Stomach (tissue), 9 donors: ENCODE measurements around the gene PAGR1. TPM values are rescaled to one million over a fixed set of nuclear protein-coding genes. Genes with fewer than 3 reads are reported as not detected.

Source experiments
- DNase-seq, 2 donors: peaks; one replicate each; pipeline versions ENCODE4 v3.0.0 to v3.0.0-alpha.2; 2013 to 2019
- H3K27ac ChIP-seq, 5 donors: fragments of 200-600 bp in 4 of 5; sonication (generic) in 4 of 5; one replicate each; pipeline ENCODE4 v1.5.1; 2013 to 2019; ENCODE audit warnings: mild to moderate bottlenecking in 1 of 5, moderate library complexity in 1 of 5
- H3K27me3 ChIP-seq, 3 donors: fragments of 200-600 bp; sonication (generic); one replicate each; pipeline ENCODE4 v1.5.1; 2017 to 2019; ENCODE audit warnings: mixed run types in 1 of 3
- H3K36me3 ChIP-seq, 4 donors: fragments of 200-600 bp; sonication (generic); 1 replicate in 3 of 4; 2 replicates in 1 of 4; pipeline ENCODE4 v1.5.1; 2016 to 2019
- H3K4me1 ChIP-seq, 4 donors: fragments of 200-600 bp; sonication (generic); one replicate each; pipeline ENCODE4 v1.5.1; 2016 to 2019
- H3K4me3 ChIP-seq, 4 donors: fragments of 200-600 bp; sonication (generic) in 3 of 4; one replicate each; pipeline ENCODE4 v1.5.1; 2016 to 2019; ENCODE audit warnings: mild to moderate bottlenecking in 1 of 4
- H3K9me3 ChIP-seq, 4 donors: fragments of 200-600 bp; sonication (generic); one replicate each; pipeline ENCODE4 v1.5.1; 2016 to 2019
- EP300 ChIP-seq: sonication (generic); formaldehyde crosslinking; IDR thresholded peaks from one replicate; pipeline ENCODE4 v1.6.1; 2017; ENCODE audit warnings: antibody characterized with exemption
- POLR2A ChIP-seq, 4 donors: fragments of 450-650 bp; IDR thresholded peaks; one replicate each; pipeline ENCODE4 v1.6.1; 2016; ENCODE audit warnings: antibody characterized with exemption in 4 of 4, control low read depth in 2 of 4, mild to moderate bottlenecking in 1 of 4, moderate library complexity in 1 of 4
- POLR2AphosphoS5 ChIP-seq, 3 donors: sonication (generic); formaldehyde crosslinking; IDR thresholded peaks; one replicate each; pipeline ENCODE4 v1.6.1; 2016; ENCODE audit warnings: antibody characterized with exemption in 3 of 3
- WGBS, 5 donors: extraction: QIAGEN DNeasy Blood & Tissue Kit in 3 of 5; methylation state at CpG; one replicate each; pipeline versions ENCODE4 v1.1.5 to v1.1.7; 2013 to 2018; 5-methylcytosine and 5-hydroxymethylcytosine counted together
- intact Hi-C: fragments of 100-400 bp; cut with DNase I; formaldehyde crosslinking; loops from one replicate; pipeline ENCODE4 v1.15.1; 2023; ENCODE audit warnings: low total_unique reads
- polyA plus RNA-seq, 3 donors: library from polyadenylated mRNA; stranded (reverse); fragments of 200-250 nt; gene quantifications; one replicate each; pipeline ENCODE4 v1.2.3, GENCODE V29; 2013
- total RNA-seq, 5 donors: library from RNA; depleted of rRNA; stranded (reverse); fragments of >200 nt; gene quantifications; one replicate each; pipeline versions ENCODE4 v1.1.0 to v1.2.3, GENCODE V29; 2014 to 2016
- TF ChIP-seq, protein P1 (sequence below), 7 experiments: fragments of 450-650 bp in 4 of 7; fragments of 200-600 bp in 3 of 7; sonication (generic) in 3 of 7; IDR thresholded peaks; one replicate each; pipeline ENCODE4 v1.5.1; 2016 to 2019; ENCODE audit warnings: antibody characterized with exemption in 7 of 7, control low read depth in 2 of 7, mild to moderate bottlenecking in 1 of 7
- donor health status: healthy with polysubstance abuse.
- donor health status: Bipolar disorder and iron deficiency.
- donor health status: healthy.

The PAGR1 gene
- total and polyA plus RNA-seq, 8 donors, result 7.1 to 124 (median 25.5) TPM

DNA sequence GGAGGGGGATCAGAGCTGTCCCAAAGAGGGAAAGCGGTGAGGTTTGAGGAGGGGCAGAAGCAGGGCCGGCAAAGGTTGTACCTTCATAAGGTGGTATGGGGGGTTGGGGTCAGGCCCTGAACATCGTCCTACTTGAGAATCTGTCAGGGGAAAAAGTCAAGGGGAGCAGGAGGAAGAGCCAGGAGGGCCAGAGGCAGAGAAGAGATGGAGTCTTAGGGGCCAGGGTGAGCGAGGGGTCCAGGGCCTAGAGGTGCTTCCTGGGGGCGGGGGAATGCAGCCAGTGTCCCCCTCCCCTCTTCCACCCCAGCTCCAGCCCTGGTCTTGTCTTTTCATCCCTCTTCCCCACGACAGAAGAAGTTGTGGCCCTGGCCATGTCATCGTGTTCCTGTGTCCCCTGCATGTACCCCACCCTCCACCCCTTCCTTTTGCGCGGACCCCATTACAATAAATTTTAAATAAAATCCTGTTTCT, 5.2 kb upstream of the PAGR1 start:
- intact Hi-C loops, result no loop called here
- TF ChIP-seq, protein P1, sequence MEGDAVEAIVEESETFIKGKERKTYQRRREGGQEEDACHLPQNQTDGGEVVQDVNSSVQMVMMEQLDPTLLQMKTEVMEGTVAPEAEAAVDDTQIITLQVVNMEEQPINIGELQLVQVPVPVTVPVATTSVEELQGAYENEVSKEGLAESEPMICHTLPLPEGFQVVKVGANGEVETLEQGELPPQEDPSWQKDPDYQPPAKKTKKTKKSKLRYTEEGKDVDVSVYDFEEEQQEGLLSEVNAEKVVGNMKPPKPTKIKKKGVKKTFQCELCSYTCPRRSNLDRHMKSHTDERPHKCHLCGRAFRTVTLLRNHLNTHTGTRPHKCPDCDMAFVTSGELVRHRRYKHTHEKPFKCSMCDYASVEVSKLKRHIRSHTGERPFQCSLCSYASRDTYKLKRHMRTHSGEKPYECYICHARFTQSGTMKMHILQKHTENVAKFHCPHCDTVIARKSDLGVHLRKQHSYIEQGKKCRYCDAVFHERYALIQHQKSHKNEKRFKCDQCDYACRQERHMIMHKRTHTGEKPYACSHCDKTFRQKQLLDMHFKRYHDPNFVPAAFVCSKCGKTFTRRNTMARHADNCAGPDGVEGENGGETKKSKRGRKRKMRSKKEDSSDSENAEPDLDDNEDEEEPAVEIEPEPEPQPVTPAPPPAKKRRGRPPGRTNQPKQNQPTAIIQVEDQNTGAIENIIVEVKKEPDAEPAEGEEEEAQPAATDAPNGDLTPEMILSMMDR (IDR thresholded peaks at IDR 0.05), result no peak
- TF ChIP-seq POLR2A (IDR thresholded peaks at IDR 0.05) (no peak), EP300 (no peak), POLR2AphosphoS5 (IDR thresholded peaks at IDR 0.05) (no peak)
- Histone ChIP-seq H3K27me3 (peaks cover 0 to 22% (median 0%) of the 10 kb centered on the region in 3 donors), H3K4me3 (peak overlapping the region in 2 of 4 donors; percentile 61 to 63), H3K36me3 (peaks cover 15 to 23% (median 21%) of the 10 kb centered on the region in 4 donors), H3K9me3 (no peaks in the 10 kb centered on the region), H3K4me1 (peaks cover 66 to 84% (median 82%) of the 10 kb centered on the region in 4 donors), H3K27ac (peak overlapping the region; percentile 87 to 96 (median 91))
- WGBS, 5 donors, result 24 to 32% (median 27%) methylated on average over 9 of the region's 9 CpGs
- no peak for DNase-seq

- TF ChIP-seq POLR2A (IDR thresholded peaks at IDR 0.05) (no peak), POLR2AphosphoS5 (IDR thresholded peaks at IDR 0.05) (peak; percentile 50 to 88 (median 61)), EP300 (no peak)
- TF ChIP-seq, protein P1 (IDR thresholded peaks at IDR 0.05), result peak in 1 of 7 experiments; percentile 22
- H3K27ac ChIP-seq, result peak overlapping the region; percentile 87 to 96 (median 91)
- H3K27me3 ChIP-seq, result peaks cover 0 to 22% (median 0%) of the 10 kb centered on the region in 3 donors
- peak overlapping the region; percentile 55 to 61 (median 55) for H3K4me3 ChIP-seq
- intact Hi-C loops, result no loop called here
- H3K36me3 ChIP-seq, result peaks cover 15 to 23% (median 21%) of the 10 kb centered on the region in 4 donors
- no peaks in the 10 kb centered on the region for H3K9me3 ChIP-seq
- peaks cover 66 to 84% (median 82%) of the 10 kb centered on the region in 4 donors for H3K4me1 ChIP-seq
- WGBS, 5 donors, result 0 to 1% (median 0%) methylated on average over 26 to 31 of the region's 31 CpGs
- peak; percentile 97 to 98 for DNase-seq
Observed at GRCh38 chr16:29811170-29811895, 4.6 kb upstream of the PAGR1 start.

GRCh38 chr16:29811896-29812665, 3.9 kb upstream of the PAGR1 start, which contains the start of gene PRRT2:
TSS of gene PRRT2 (plus strand) at chr16:29812193. CDS start at chr16:29813055, 862 bp downstream.
- peaks cover 68 to 90% (median 88%) of the 10 kb centered on the region in 4 donors for H3K4me1 ChIP-seq
- DNase-seq, result peak in 1 of 2 donors; percentile 92
- intact Hi-C loops, result no loop called here
- TF ChIP-seq POLR2A (IDR thresholded peaks at IDR 0.05) (no peak), EP300 (no peak), POLR2AphosphoS5 (IDR thresholded peaks at IDR 0.05) (no peak)
- TF ChIP-seq, protein P1 (IDR thresholded peaks at IDR 0.05), result no peak
- no peaks in the 10 kb centered on the region for H3K9me3 ChIP-seq
- peaks cover 15 to 23% (median 21%) of the 10 kb centered on the region in 4 donors for H3K36me3 ChIP-seq
- H3K27me3 ChIP-seq, result peaks cover 0 to 22% (median 0%) of the 10 kb centered on the region in 3 donors
- H3K27ac ChIP-seq, result peak within 1 kb of the TSS; percentile 87 to 96 (median 91)
- peak within 1 kb of the TSS; percentile 55 to 61 (median 55) for H3K4me3 ChIP-seq
- 3 to 6% (median 3%) methylated on average over 42 to 69 of the region's 69 CpGs for WGBS, 5 donors
